Muscle layer of colon (tissue), 2 donors: ENCODE data around the gene ENTREP3.
"Not testable (repeated sequence)": the region's sequence is repeated elsewhere in the genome, so short reads cannot be mapped to it uniquely, and the experiment has no call there.

ENCODE experiments used
- H3K27ac ChIP-seq: one replicate; pipeline ENCODE4 v1.7.0; 2013; ENCODE audit warnings: low read depth, mild to moderate bottlenecking, low read length, moderate library complexity
- H3K27me3 ChIP-seq, 2 donors: one replicate each; pipeline ENCODE4 v1.7.0; 2013; ENCODE audit warnings: low read length in 2 of 2, mild to moderate bottlenecking in 2 of 2; ENCODE audit not compliant: insufficient read depth in 2 of 2, control insufficient read depth in 1 of 2
- H3K36me3 ChIP-seq: one replicate; pipeline ENCODE4 v1.7.0; 2013; ENCODE audit warnings: mild to moderate bottlenecking, low read length; ENCODE audit not compliant: insufficient read depth
- H3K4me1 ChIP-seq: one replicate; pipeline ENCODE4 v1.7.0; 2013; ENCODE audit warnings: mild to moderate bottlenecking, low read length; ENCODE audit not compliant: insufficient read depth
- H3K4me3 ChIP-seq, 2 donors: one replicate each; pipeline ENCODE4 v1.7.0; 2013; ENCODE audit warnings: low read length in 2 of 2, low read depth in 1 of 2, mild to moderate bottlenecking in 1 of 2, moderate library complexity in 1 of 2
- H3K9ac ChIP-seq: one replicate; pipeline ENCODE4 v1.7.0; 2013; ENCODE audit warnings: low read length
- H3K9me3 ChIP-seq: one replicate; pipeline ENCODE4 v1.7.0; 2013; ENCODE audit warnings: mild to moderate bottlenecking, low read length
- donor health status: abdominal sarcoma.
- donor health status: Adenocarcinoma of cecum.

The ENTREP3 gene

GRCh38 chr1:155218854-155219591, 36.3 kb downstream of the ENTREP3 start:
- Histone ChIP-seq H3K9ac (no peak overlapping the region), H3K9me3 (no peaks in the 10 kb centered on the region), H3K4me3 (peak overlapping the region in 1 of 2 donors; percentile 32), H3K36me3 (no peaks in the 10 kb centered on the region), H3K27me3 (no peaks in the 10 kb centered on the region), H3K27ac (no peak overlapping the region), H3K4me1 (peaks cover 6% of the 10 kb centered on the region)

GRCh38 chr1:155214702-155215101, 40.6 kb downstream of the ENTREP3 start:
- H3K4me3 ChIP-seq, H3K9ac ChIP-seq, H3K9me3 ChIP-seq, H3K27ac ChIP-seq, H3K36me3 ChIP-seq, H3K27me3 ChIP-seq: not testable (repeated sequence)
- peaks cover 16% of the 10 kb centered on the region for H3K4me1 ChIP-seq

GRCh38 chr1:155212051-155212440, 43.2 kb downstream of the ENTREP3 start:
- H3K27ac ChIP-seq, H3K27me3 ChIP-seq, H3K36me3 ChIP-seq, H3K4me3 ChIP-seq, H3K9ac ChIP-seq, H3K9me3 ChIP-seq: not testable (repeated sequence)
- peaks cover 28% of the 10 kb centered on the region for H3K4me1 ChIP-seq

- H3K36me3 ChIP-seq, H3K27me3 ChIP-seq, H3K27ac ChIP-seq, H3K4me3 ChIP-seq, H3K9ac ChIP-seq, H3K9me3 ChIP-seq: not testable (repeated sequence)
- H3K4me1 ChIP-seq: peaks cover 33% of the 10 kb centered on the region
Observed at GRCh38 chr1:155211381-155212050, 43.8 kb downstream of the ENTREP3 start.

GRCh38 chr1:155210314-155211104, 44.8 kb downstream of the ENTREP3 start:
- no peak overlapping the region for H3K4me3 ChIP-seq
- peaks cover 9% of the 10 kb centered on the region for H3K36me3 ChIP-seq
- no peaks in the 10 kb centered on the region for H3K9me3 ChIP-seq
- no peak overlapping the region for H3K27ac ChIP-seq
- no peak overlapping the region for H3K9ac ChIP-seq
- H3K27me3 ChIP-seq: no peaks in the 10 kb centered on the region
- peaks cover 41% of the 10 kb centered on the region for H3K4me1 ChIP-seq

GRCh38 chr1:155209312-155209721, 46.0 kb downstream of the ENTREP3 start:
- Histone ChIP-seq H3K4me1 (peaks cover 41% of the 10 kb centered on the region), H3K4me3 (peak overlapping the region; percentile 59 to 99), H3K27ac (peak overlapping the region; percentile 99), H3K36me3 (peaks cover 13% of the 10 kb centered on the region), H3K9ac (peak overlapping the region; percentile 69), H3K9me3 (no peaks in the 10 kb centered on the region), H3K27me3 (no peaks in the 10 kb centered on the region)

- Histone ChIP-seq H3K27me3 (no peaks in the 10 kb centered on the region), H3K9ac (peak within 1 kb of the TSS; percentile 94), H3K4me1 (peaks cover 41% of the 10 kb centered on the region)
Observed at GRCh38 chr1:155208541-155209311, 46.6 kb downstream of the ENTREP3 start, which contains the start of gene MTX1. Gene MTX1, plus strand, starts transcription at chr1:155208695. Its CDS starts 110 bp downstream, at chr1:155208805.

DNA sequence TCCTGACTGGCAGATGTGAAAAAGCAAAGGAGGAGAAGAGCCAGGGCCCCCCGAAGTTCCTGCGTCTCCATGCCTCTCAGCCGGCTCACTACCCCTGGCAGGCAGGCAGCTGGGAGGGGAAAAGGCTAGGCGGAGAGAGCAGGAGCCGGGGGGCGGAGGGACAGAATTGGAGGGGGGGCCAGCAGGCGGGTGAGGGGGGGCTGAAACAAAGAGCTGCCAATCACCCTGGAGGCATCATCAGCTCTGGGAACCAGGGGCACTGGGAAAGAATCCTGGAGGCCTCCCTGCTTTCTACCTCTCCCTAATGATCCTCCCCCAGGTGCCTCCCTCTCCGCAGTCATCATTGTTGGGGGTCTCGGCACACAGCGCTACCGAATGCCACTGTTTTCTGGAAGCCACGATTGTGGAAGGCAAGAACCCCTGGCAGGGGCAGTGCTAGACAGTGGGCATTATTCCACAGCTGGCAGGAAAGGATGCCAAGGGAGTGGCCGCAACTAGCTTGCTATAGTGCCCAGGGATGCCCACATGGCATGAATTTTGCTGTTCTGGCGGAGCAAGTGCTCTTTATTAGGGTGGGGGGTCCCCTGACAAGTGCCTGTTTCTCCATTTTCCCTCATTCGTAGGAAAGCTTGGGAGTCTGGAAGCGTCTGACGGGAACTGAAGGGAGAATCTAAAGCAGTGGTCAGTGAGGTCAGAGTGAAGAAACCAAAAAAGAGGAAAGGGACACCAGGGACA, 47.3 kb downstream of the ENTREP3 start, which contains the start of gene THBS3:
Gene THBS3 (minus strand): TSS at position 92 of the 735 bp plus-strand sequence. CDS start 21 bp downstream, at position 71.
- no peaks in the 10 kb centered on the region for H3K27me3 ChIP-seq
- H3K4me1 ChIP-seq: peaks cover 41% of the 10 kb centered on the region
- peaks cover 18% of the 10 kb centered on the region for H3K36me3 ChIP-seq
- peak within 1 kb of the TSS; percentile 94 for H3K9ac ChIP-seq
- H3K9me3 ChIP-seq: no peaks in the 10 kb centered on the region
- peak within 1 kb of the TSS; percentile 99 for H3K27ac ChIP-seq
- peak within 1 kb of the TSS; percentile 62 to 99 for H3K4me3 ChIP-seq

More at GRCh38 chr1:155208541-155209311, 46.6 kb downstream of the ENTREP3 start, which contains the start of gene MTX1:
- Histone ChIP-seq H3K27ac (peak within 1 kb of the TSS; percentile 99), H3K36me3 (peaks cover 13% of the 10 kb centered on the region), H3K9me3 (no peaks in the 10 kb centered on the region), H3K4me3 (peak within 1 kb of the TSS; percentile 62 to 99)

DNA sequence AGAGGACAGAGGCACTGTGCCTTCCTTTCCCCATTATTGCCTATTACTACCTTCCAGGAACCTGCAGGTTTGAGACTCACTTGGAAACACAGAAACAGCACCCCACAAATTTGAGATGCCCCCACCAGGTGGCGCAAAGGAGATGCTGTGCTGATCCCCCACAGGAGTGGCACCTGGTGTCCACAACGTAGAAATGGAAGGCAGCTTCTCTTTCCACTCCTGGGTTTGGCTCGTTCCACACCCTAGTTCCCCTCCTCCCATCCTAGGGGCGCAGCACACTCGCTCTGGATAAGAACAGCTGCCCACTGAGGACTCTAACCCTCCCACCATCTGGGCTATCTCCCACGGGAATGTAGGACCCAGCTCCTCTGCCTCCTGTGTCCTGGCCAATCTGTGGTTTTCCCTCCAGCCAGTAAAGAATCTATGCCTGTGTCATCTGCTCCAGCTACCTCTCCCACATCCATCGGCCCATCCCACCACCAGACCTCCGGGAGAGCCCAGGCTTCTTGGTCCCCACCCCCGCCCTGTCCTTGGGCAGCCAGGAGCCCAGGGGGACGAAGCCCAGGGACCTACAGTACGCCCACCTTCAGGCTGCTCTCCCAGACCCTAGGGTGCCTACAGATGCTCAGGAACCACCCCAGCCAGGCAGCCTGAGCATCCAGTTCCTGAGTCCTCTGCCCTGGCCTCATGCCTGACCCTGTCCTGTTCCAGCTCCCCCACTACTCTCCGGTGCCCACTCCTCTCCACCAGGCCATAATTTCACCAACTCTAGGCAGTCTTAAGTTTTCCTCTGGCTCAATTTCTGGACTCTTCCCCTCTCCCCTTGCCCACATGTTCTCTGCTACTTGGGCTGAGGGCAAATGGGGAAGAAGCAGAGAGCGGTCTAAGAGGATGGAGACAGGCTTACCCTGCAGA, 48.1 kb downstream of the ENTREP3 start:
- Histone ChIP-seq H3K36me3 (peaks cover 26% of the 10 kb centered on the region), H3K27ac (peak overlapping the region; percentile 99), H3K4me3 (peak overlapping the region; percentile 49 to 99), H3K4me1 (peaks cover 41% of the 10 kb centered on the region), H3K27me3 (no peaks in the 10 kb centered on the region), H3K9ac (peak overlapping the region; percentile 94), H3K9me3 (no peaks in the 10 kb centered on the region)
